GM19099 (cell line): ENCODE results near the gene HKDC1.
A peak's percentile ranks its signal among the peaks of the same experiment; 100 is the strongest.

Experiments used
- POLR2A ChIP-seq: IDR thresholded peaks from 3 replicates; pipeline ENCODE4 v1.6.1; 2011; ENCODE audit warnings: low read depth; ENCODE audit not compliant: insufficient read length; ENCODE audit errors: extremely low read depth

HKDC1 gene

GRCh38 chr10:69225681-69226080 is 5.5 kb downstream of the HKDC1 start:
- no peak for TF ChIP-seq POLR2A

GRCh38 chr10:69226919-69227450 is 6.9 kb downstream of the HKDC1 start:
- no peak for TF ChIP-seq POLR2A

GRCh38 chr10:69228151-69228550 is 8.0 kb downstream of the HKDC1 start:
- TF ChIP-seq POLR2A, result no peak

GRCh38 chr10:69229616-69229916 is 9.4 kb downstream of the HKDC1 start:
- TF ChIP-seq POLR2A, result peak; percentile 39

- TF ChIP-seq POLR2A, result no peak
Measured at GRCh38 chr10:69230128-69230527, 10.0 kb downstream of the HKDC1 start.

GRCh38 chr10:69232252-69232651 is 12.1 kb downstream of the HKDC1 start:
- no peak for TF ChIP-seq POLR2A

GRCh38 chr10:69232736-69233480 is 12.8 kb downstream of the HKDC1 start:
- no peak for TF ChIP-seq POLR2A

GRCh38 chr10:69234447-69234846 is 14.3 kb downstream of the HKDC1 start:
- no peak for TF ChIP-seq POLR2A

- no peak for TF ChIP-seq POLR2A
Measured at GRCh38 chr10:69237528-69238159, 17.5 kb downstream of the HKDC1 start.

GRCh38 chr10:69239136-69239535 is 19.0 kb downstream of the HKDC1 start:
- TF ChIP-seq POLR2A, result no peak

- TF ChIP-seq POLR2A, result no peak
Measured at GRCh38 chr10:69239816-69240434, 19.8 kb downstream of the HKDC1 start.

- no peak for TF ChIP-seq POLR2A
Measured at GRCh38 chr10:69240455-69240854, 20.3 kb downstream of the HKDC1 start.

- no peak for TF ChIP-seq POLR2A
Measured at GRCh38 chr10:69241575-69241974, 21.4 kb downstream of the HKDC1 start.

GRCh38 chr10:69242040-69242851 is 22.1 kb downstream of the HKDC1 start:
- TF ChIP-seq POLR2A, result no peak

- no peak for TF ChIP-seq POLR2A
Measured at GRCh38 chr10:69242852-69243212, 22.7 kb downstream of the HKDC1 start.
